Right cardiac atrium (tissue), 5 donors: ENCODE measurements around the gene GPATCH4. TPM values are rescaled to one million over a fixed set of nuclear protein-coding genes. Genes with fewer than 3 reads are reported as not detected.
A peak's percentile ranks its signal among the peaks of the same experiment; 100 is the strongest.

Experiments used
- ATAC-seq, 2 donors: fragments of 200-7000 bp; cut with Tn5 transposase; one replicate each; pipeline versions ENCODE4 v1.8.0 to v1.9.1; 2020; ENCODE audit warnings: moderate library complexity in 2 of 2, mild to moderate bottlenecking in 1 of 2
- DNase-seq, 3 donors: peaks; one replicate each; pipeline ENCODE4 v3.0.0-alpha.2; 2020
- H3K27ac ChIP-seq: one replicate; pipeline ENCODE4 v1.5.1; 2013; ENCODE audit warnings: mild to moderate bottlenecking, low read length, control low read depth, moderate library complexity
- H3K27me3 ChIP-seq: one replicate; pipeline ENCODE4 v1.6.1; 2013; ENCODE audit not compliant: control insufficient read depth, insufficient read depth
- H3K4me1 ChIP-seq: one replicate; pipeline ENCODE4 v1.6.1; 2013; ENCODE audit warnings: low read length; ENCODE audit not compliant: control insufficient read depth, insufficient read depth
- H3K4me3 ChIP-seq: one replicate; pipeline ENCODE4 v1.5.1; 2013; ENCODE audit warnings: low read length, control low read depth
- H3K9me3 ChIP-seq: one replicate; pipeline ENCODE4 v1.6.1; 2013; ENCODE audit warnings: low read length; ENCODE audit not compliant: control insufficient read depth
- WGBS: extraction: QIAGEN DNeasy Blood & Tissue Kit; methylation state at CpG from one replicate; pipeline ENCODE4 v1.1.7; 2013; 5-methylcytosine and 5-hydroxymethylcytosine counted together
- intact Hi-C, 4 donors: fragments of 100-400 bp; cut with DNase I; formaldehyde crosslinking; loops; one replicate each; pipeline versions ENCODE4 v1.11.0 to v1.14.0; 2022 to 2023
- polyA plus RNA-seq: library from polyadenylated mRNA; stranded (reverse); fragments of 200-250 nt; gene quantifications from one replicate; pipeline ENCODE4 v1.2.3, GENCODE V29; 2013
- total RNA-seq, 4 donors: library from RNA; stranded (reverse); fragmentation: NEBNext Ultra II Directional; extraction: Animal tissue kit (Norgen Biotek cat#: 25700); gene quantifications; one replicate each; pipeline ENCODE4 v1.2.1, GENCODE V29; 2021
- donor health status: healthy with polysubstance abuse.
- donor health status: DM: no; HTN: yes; CAD: no.
- donor health status: DM: no; HTN: no; CAD: no.
- donor health status: DM: no; HTN: yes; CAD: no; lungs with severe emphysema.
- donor health status: DM: yes; HTN: yes; CAD: no.

Gene GPATCH4
- total and polyA plus RNA-seq, 5 donors = 13.4 to 21.6 (median 14.7) TPM

DNA sequence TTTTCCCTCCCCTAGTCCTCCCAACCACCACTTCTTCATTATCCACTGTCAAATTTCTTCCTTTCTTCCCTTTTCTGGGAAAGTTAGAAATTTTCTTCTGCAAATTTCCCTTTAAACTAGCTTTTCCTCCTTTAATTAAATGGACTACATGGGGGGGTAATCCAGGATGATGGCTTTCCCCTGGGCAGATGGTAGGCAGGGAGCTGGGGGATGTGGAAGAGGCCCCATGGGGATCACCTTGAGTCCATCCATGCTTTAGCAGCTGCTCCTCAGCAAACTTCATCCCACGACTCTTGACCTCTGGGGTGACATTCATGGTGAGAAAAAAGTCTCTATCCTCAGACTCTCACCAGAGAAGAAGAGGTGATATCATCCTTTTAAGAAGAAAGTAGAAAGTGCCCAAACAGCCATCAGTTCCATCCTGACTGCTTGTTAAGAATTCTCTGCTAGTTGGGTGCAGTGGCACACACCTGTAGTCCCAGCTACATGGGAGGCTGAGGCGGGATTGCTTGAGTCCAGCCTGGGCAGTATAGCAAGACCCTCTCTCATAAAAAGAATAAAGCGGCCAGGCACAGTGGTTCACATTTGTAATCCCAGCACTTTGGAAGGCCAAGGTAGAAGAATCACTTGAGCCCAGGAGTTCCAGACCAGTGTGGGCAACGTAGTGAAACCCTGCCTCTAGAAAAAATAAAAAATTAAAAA, 2.4 kb downstream of the GPATCH4 start:
- no peak for DNase-seq
- ATAC-seq = no peak
- 91% methylated on average over 4 of the region's 4 CpGs for WGBS

DNA sequence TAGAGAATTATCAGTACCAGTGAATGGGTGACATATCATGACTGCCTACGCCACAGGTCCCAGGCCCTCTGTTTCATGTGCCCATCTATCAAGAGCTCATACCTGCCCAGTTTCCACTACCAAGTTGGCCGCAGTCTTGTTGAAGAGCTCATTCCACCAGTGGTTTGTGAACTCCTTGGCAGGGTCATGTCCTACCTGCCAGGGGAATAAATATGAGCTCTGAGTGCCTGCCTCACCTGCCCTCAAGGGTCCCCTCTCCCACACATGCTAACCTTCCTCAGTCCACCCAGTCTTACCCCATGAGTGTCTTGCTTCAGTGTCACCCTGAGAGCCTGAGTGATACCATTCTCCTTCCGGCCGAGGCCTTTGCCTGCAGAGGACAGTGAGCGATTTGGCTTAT, 3.2 kb downstream of the GPATCH4 start:
- no peaks in the 10 kb centered on the region for H3K9me3 ChIP-seq
- ATAC-seq (no peak), DNase-seq (no peak)
- H3K27ac ChIP-seq = no peak overlapping the region
- peaks cover 4% of the 10 kb centered on the region for H3K4me1 ChIP-seq
- 93% methylated on average over 5 of the region's 5 CpGs for WGBS
- intact Hi-C loops = loop anchor here in 2 of 4 donors (10.0 kb wide), 2 partner anchors 113 to 123 kb away; no protein-coding TSS in a partner anchor
- no peak overlapping the region for H3K4me3 ChIP-seq
- no peaks in the 10 kb centered on the region for H3K27me3 ChIP-seq

More for the DNA sequence above, 2.4 kb downstream of the GPATCH4 start:
- H3K27ac ChIP-seq = no peak overlapping the region
- no peaks in the 10 kb centered on the region for H3K27me3 ChIP-seq
- intact Hi-C loops = loop anchor here in 2 of 4 donors (10.0 kb wide), 2 partner anchors 114 to 124 kb away; no protein-coding TSS in a partner anchor
- no peak overlapping the region for H3K4me3 ChIP-seq
- no peaks in the 10 kb centered on the region for H3K9me3 ChIP-seq
- H3K4me1 ChIP-seq = peaks cover 4% of the 10 kb centered on the region

DNA sequence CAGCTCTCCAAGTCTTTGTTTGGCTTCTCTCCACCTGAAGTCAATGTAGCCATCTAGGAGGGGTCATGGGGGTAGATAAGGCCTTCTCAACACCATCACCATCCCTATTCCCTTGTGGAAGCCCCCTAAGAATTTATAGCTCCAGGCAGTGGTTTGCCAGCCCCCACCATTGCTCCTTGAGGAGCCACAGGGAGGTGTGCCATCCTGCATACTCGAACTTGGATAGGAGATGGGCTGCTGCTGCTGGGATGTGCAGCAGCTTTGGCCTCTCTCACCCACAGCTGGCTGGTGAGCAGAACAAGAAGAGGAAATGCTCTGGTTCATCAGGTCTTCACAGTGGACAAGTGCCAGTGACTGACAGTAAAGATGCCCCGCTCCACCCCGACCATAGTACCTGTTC, 4.9 kb downstream of the GPATCH4 start:
- ATAC-seq (no peak), DNase-seq (no peak)
- intact Hi-C loops = loop anchor here in 2 of 4 donors (10.0 kb wide), 2 partner anchors 112 to 122 kb away; no protein-coding TSS in a partner anchor
- Histone ChIP-seq H3K4me1 (peaks cover 2% of the 10 kb centered on the region), H3K27ac (no peak overlapping the region), H3K4me3 (no peak overlapping the region), H3K27me3 (no peaks in the 10 kb centered on the region), H3K9me3 (no peaks in the 10 kb centered on the region)
- WGBS = 88% methylated on average over 3 of the region's 3 CpGs

DNA sequence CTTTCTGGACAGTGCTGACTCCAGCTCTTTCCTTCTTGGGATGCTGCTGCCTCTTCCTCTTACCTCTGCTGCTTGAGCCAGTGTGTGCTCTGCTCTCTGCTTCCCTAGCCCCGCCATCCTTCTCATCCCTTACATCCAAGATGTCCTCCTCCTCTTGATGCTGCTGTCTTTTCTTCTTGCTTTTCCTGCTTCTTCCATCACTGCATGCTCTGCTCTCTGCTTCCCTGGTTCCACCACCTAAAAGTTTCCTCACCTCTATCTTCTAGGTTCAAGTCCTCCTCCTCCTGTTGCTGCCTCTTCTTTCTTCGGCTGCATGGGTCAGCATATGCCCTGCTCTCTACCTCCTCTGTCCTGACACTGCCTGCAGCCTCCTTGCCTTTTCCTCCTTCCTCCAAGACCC, 6.3 kb downstream of the GPATCH4 start:
- Histone ChIP-seq H3K4me3 (no peak overlapping the region), H3K4me1 (peaks cover 2% of the 10 kb centered on the region), H3K27ac (no peak overlapping the region), H3K27me3 (no peaks in the 10 kb centered on the region), H3K9me3 (no peaks in the 10 kb centered on the region)
- DNase-seq (no peak), ATAC-seq (no peak)
- intact Hi-C loops = loop anchor here in 2 of 4 donors (10.0 kb wide), 2 partner anchors 110 to 120 kb away; no protein-coding TSS in a partner anchor
- 86% methylated on average over 2 of the region's 2 CpGs for WGBS

DNA sequence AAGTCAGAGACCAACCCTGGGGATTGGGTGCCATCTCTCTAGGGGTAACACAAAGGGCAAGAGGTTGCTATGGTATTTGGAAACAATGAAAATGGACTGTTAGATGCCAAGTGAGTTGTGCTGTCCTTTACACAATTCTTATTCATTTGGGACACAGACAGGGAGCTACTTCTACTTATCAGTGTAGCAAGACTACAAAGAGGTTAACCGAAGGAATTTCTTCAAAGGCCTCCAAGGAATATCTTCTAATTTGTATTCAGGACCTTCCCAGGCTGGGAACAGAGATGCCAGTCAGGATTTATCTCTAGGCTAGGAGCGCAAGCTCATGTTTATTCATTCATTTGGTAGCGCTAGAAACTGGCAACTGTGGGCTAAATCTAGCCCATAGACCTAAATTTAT, 7.1 kb downstream of the GPATCH4 start:
- peaks cover 2% of the 10 kb centered on the region for H3K4me1 ChIP-seq
- intact Hi-C loops = loop anchor here in 3 of 4 donors (5.0 to 10.0 kb wide), 3 partner anchors 109 to 137 kb away; no protein-coding TSS in a partner anchor

DNA sequence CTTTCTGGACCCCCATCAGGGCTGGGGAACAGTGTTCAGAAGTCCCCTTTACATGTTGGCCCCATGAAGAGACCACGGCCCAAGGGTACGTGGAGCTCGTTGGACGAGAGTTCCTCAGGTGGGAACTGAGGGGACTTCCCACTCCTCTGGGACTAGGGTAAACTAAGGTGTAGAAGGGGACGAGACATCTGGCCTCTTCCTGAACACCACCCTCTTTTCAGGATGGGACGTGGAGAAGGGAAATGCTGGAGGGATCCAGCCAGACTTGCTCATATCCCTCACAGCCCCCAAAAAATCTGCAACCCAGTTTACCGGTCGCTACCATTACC, 7.7 kb downstream of the GPATCH4 start:
- no peaks in the 10 kb centered on the region for H3K27me3 ChIP-seq
- no peak overlapping the region for H3K4me3 ChIP-seq
- H3K4me1 ChIP-seq = peaks cover 2% of the 10 kb centered on the region
- ATAC-seq = no peak
- 85% methylated on average over 8 of the region's 8 CpGs for WGBS
- no peak for DNase-seq
- no peak overlapping the region for H3K27ac ChIP-seq
- H3K9me3 ChIP-seq = no peaks in the 10 kb centered on the region
- intact Hi-C loops = loop anchor here in 3 of 4 donors (5.0 to 10.0 kb wide), 3 partner anchors 109 to 136 kb away; no protein-coding TSS in a partner anchor

More for the DNA sequence above, 7.1 kb downstream of the GPATCH4 start:
- Histone ChIP-seq H3K27ac (no peak overlapping the region), H3K9me3 (no peaks in the 10 kb centered on the region), H3K27me3 (no peaks in the 10 kb centered on the region), H3K4me3 (no peak overlapping the region)
- WGBS = 78% methylated on average over 3 of the region's 3 CpGs
- DNase-seq (no peak), ATAC-seq (no peak)

DNA sequence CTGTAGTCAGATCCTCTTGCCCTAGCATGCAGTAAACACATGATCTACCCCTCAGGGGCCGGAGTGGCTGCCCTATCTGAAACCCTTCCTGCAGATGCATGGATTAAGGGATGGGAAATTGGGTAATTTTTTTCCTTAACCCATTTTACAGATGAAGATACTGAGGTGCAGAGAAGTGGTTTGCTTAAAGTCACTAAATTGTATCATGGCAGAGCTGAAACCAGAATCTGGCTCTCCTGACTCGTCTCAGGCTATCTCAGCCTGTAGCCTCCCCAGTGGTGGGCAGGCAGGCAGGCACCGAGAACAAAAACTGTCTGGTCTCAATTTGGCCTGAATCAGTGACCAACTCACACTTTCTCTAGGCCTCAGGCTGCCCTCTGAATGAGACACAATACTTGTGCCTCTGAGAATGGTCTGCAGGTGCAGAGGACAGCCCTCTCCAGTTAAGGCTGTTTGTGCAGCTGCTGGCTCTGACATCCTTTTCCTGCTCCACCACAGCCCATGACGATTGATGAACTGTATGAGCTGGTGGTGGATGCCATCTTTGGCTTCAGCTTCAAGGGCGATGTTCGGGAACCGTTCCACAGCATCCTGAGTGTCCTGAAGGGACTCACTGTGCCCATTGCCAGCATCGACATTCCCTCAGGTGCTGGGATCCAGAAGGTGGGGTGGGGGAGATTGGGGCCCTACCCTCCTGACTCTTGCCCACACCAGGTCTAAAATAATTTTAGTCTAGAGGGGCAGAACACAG, 8.2 kb downstream of the GPATCH4 start:
- H3K27me3 ChIP-seq = no peaks in the 10 kb centered on the region
- intact Hi-C loops = loop anchor here in 3 of 4 donors (5.0 to 10.0 kb wide), 3 partner anchors 108 to 136 kb away; no protein-coding TSS in a partner anchor
- H3K4me1 ChIP-seq = peaks cover 2% of the 10 kb centered on the region
- WGBS = 83% methylated on average over 8 of the region's 8 CpGs
- no peak overlapping the region for H3K4me3 ChIP-seq
- DNase-seq (no peak), ATAC-seq (no peak)
- no peaks in the 10 kb centered on the region for H3K9me3 ChIP-seq
- H3K27ac ChIP-seq = no peak overlapping the region

DNA sequence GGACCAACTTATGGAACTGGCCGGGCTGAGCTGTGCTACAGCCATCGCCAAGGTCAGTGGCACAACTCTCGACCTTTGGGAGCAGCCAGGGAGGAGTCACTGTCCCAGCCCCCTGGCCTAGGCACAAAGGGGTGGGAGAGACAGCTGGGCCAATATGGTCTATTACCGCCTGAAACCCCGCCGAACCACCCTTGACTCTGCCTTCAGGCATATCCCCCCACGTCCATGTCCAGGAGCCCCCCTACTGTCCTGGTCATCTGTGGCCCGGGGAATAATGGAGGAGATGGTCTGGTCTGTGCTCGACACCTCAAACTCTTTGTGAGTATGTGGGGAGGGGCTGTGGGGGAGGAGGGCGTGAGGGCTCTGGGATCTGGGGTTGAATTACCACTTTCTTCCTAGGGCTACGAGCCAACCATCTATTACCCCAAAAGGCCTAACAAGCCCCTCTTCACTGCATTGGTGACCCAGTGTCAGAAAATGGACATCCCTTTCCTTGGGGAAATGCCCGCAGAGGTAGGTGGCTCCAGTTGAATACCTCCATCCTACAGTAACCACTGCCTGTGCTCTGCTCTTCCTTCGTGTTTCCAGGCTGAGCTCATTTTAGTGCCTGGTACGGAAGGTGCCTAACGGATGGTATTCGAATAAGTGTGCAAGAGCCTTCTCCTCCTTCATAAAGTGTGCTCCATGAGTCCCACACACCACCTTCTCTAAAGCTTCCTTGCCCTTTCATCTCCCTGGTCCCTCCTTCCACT, 8.9 kb downstream of the GPATCH4 start:
- WGBS = 53% methylated on average over 16 of the region's 16 CpGs

DNA sequence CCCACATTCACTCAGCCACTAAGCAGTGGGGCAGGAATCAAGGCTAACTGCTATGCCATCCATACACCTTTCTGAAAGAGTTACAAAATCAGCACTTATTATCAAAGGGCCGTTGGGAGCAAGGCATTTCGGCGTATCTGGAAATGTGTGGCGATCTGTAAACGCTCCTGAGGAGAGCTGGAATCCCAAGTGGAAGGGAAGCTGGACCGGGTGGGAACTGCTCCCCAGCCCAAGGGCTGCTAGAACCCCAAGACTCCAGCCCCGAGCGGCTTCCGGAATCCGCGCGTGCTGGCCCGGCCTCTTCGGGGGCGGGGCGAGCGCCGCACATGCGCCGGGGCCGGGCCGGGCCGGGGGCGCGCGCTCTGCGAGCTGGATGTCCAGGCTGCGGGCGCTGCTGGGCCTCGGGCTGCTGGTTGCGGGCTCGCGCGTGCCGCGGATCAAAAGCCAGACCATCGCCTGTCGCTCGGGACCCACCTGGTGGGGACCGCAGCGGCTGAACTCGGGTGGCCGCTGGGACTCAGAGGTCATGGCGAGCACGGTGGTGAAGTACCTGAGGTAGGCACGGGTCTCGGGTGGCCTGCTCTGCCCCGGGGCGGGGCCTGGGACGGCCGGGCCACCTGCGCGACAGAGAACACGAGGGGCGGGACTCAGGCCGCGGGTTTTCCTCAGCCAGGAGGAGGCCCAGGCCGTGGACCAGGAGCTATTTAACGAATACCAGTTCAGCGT, 9.7 kb downstream of the GPATCH4 start, which contains the start of gene NAXE:
NAXE (plus strand) TSS at position 345 of the 726 bp plus-strand sequence; CDS start at position 374, 29 bp downstream.
- Histone ChIP-seq H3K27me3 (no peaks in the 10 kb centered on the region), H3K27ac (peak within 1 kb of the TSS; percentile 85), H3K4me1 (peaks cover 2% of the 10 kb centered on the region), H3K4me3 (peak within 1 kb of the TSS; percentile 74), H3K9me3 (no peaks in the 10 kb centered on the region)
- ATAC-seq = peak; percentile 95 to 96
- peak; percentile 75 to 90 (median 90) for DNase-seq
- intact Hi-C loops = loop anchor here in 3 of 4 donors (5.0 to 10.0 kb wide), 3 partner anchors 107 to 134 kb away; no protein-coding TSS in a partner anchor
- under 1% methylated on average over 60 of the region's 60 CpGs for WGBS

More for the DNA sequence above, 8.9 kb downstream of the GPATCH4 start:
- intact Hi-C loops = loop anchor here in 3 of 4 donors (5.0 to 10.0 kb wide), 3 partner anchors 108 to 135 kb away; no protein-coding TSS in a partner anchor
- Histone ChIP-seq H3K4me1 (peaks cover 2% of the 10 kb centered on the region), H3K4me3 (peak overlapping the region; percentile 74), H3K27me3 (no peaks in the 10 kb centered on the region), H3K9me3 (no peaks in the 10 kb centered on the region), H3K27ac (peak overlapping the region; percentile 65)
- no peak for ATAC-seq
- DNase-seq = no peak

DNA sequence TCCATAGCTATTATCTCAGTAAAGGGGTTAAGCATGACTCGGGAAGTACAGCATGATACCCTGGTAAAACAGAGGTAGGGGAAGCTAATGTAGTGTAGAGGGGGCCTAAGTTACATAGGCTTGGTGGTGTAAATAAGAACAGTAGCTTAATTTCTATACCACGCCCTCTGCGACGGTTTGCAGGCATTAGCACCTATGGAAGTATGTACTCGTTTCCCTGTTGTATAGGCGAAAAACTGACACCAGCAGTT, 10.2 kb downstream of the GPATCH4 start:
- DNase-seq (no peak), ATAC-seq (no peak)
- Histone ChIP-seq H3K4me3 (peak overlapping the region; percentile 74), H3K27ac (peak overlapping the region; percentile 85), H3K9me3 (no peaks in the 10 kb centered on the region), H3K27me3 (no peaks in the 10 kb centered on the region), H3K4me1 (peaks cover 2% of the 10 kb centered on the region)
- intact Hi-C loops = loop anchor here in 3 of 4 donors (5.0 to 10.0 kb wide), 3 partner anchors 106 to 134 kb away; no protein-coding TSS in a partner anchor
- 23% methylated on average over 6 of the region's 6 CpGs for WGBS
